ENCODE measurements around the gene ZBTB20.

GRCh38 chr3:114444216-114444615 lies 702.9 kb downstream of the ZBTB20 start:
- TF ChIP-seq POLR2AphosphoS5 (IDR thresholded peaks at IDR 0.05; ENCODE audit: low read depth, low read length) (no peak), REST (IDR thresholded peaks at IDR 0.05; ENCODE audit: insufficient read depth in 1 of 2, low read depth in 2 of 2, low read length in 2 of 2) (no peak), TAF1 (IDR thresholded peaks at IDR 0.05; ENCODE audit: borderline replicate concordance, insufficient read depth, low read length) (no peak), FOXP2 (optimal IDR thresholded peaks at IDR 0.05; ENCODE audit: borderline replicate concordance, extremely low read depth, extremely low read length, insufficient read depth) (no peak), SIN3A (IDR thresholded peaks at IDR 0.05; ENCODE audit: borderline replicate concordance, insufficient read depth, low read length) (no peak)
